Brain microvascular endothelial cell (primary cell): ENCODE measurements around the gene VAV2.

Experiments used
- DNase-seq: peaks from one replicate; pipeline ENCODE4 v3.0.0-alpha.2; 2020
- H3K27ac ChIP-seq: fragments of 250-450 bp; sonication (Bioruptor Pico); 2 replicates; pipeline ENCODE4 v1.5.1; 2020; ENCODE audit warnings: mild to moderate bottlenecking, moderate library complexity
- H3K27me3 ChIP-seq: fragments of 250-450 bp; sonication (Bioruptor Pico); replicated peaks from 2 replicates; pipeline ENCODE4 v1.5.1; 2020; ENCODE audit warnings: mild to moderate bottlenecking
- H3K36me3 ChIP-seq: fragments of 250-450 bp; sonication (Bioruptor Pico); replicated peaks from 2 replicates; pipeline ENCODE4 v1.5.1; 2020; ENCODE audit warnings: mild to moderate bottlenecking
- H3K4me3 ChIP-seq: 2 replicates; pipeline ENCODE4 v1.5.1; 2011; ENCODE audit warnings: low read depth, mild to moderate bottlenecking, control low read depth, low read length, moderate library complexity
- CTCF ChIP-seq: IDR thresholded peaks from 2 replicates; pipeline ENCODE4 v1.5.1; 2011; ENCODE audit warnings: low read depth, mild to moderate bottlenecking, moderate library complexity, low read length, control low read depth, inconsistent platforms; ENCODE audit errors: missing control alignments
- in situ Hi-C: cut with HindIII; loops from 2 replicates; pipeline ENCODE4 v1.10.0; 2017; ENCODE audit warnings: low sequenced_read_pairs, low pct_ligation_motif_present

The VAV2 gene

GRCh38 chr9:133891741-133892140 is 100.4 kb downstream of the VAV2 start:
- no peak for DNase-seq
- no peak overlapping the region for H3K27ac ChIP-seq
- H3K27me3 ChIP-seq, result no peaks in the 10 kb centered on the region
- no peak overlapping the region for H3K4me3 ChIP-seq
- in situ Hi-C loops, result no loop called here
- no peak for TF ChIP-seq CTCF
- H3K36me3 ChIP-seq, result no peaks in the 10 kb centered on the region

- Histone ChIP-seq H3K27ac (no peak overlapping the region), H3K27me3 (no peaks in the 10 kb centered on the region), H3K36me3 (no peaks in the 10 kb centered on the region), H3K4me3 (no peak overlapping the region)
- in situ Hi-C loops, result no loop called here
- no peak for TF ChIP-seq CTCF
- no peak for DNase-seq
Measured at GRCh38 chr9:133890583-133890982, 101.5 kb downstream of the VAV2 start.

- Histone ChIP-seq H3K27ac (no peak overlapping the region), H3K36me3 (no peaks in the 10 kb centered on the region), H3K4me3 (no peak overlapping the region), H3K27me3 (no peaks in the 10 kb centered on the region)
- no peak for DNase-seq
- in situ Hi-C loops, result no loop called here
- TF ChIP-seq CTCF, result no peak
Measured at GRCh38 chr9:133889584-133890301, 102.4 kb downstream of the VAV2 start.

- no peaks in the 10 kb centered on the region for H3K27me3 ChIP-seq
- no peak overlapping the region for H3K27ac ChIP-seq
- no peaks in the 10 kb centered on the region for H3K36me3 ChIP-seq
- in situ Hi-C loops, result no loop called here
- TF ChIP-seq CTCF, result no peak
- DNase-seq, result no peak
- H3K4me3 ChIP-seq, result no peak overlapping the region
Measured at GRCh38 chr9:133888809-133889491, 103.2 kb downstream of the VAV2 start.

- H3K27ac ChIP-seq, result no peak overlapping the region
- H3K4me3 ChIP-seq, result no peak overlapping the region
- DNase-seq, result no peak
- TF ChIP-seq CTCF, result no peak
- no peaks in the 10 kb centered on the region for H3K27me3 ChIP-seq
- in situ Hi-C loops, result no loop called here
- no peaks in the 10 kb centered on the region for H3K36me3 ChIP-seq
Measured at GRCh38 chr9:133888048-133888808, 103.9 kb downstream of the VAV2 start.
